PC-9 (cell line): ENCODE measurements around the gene FBXW7.

Source experiments
- CTCF ChIP-seq: fragments of 200-600 bp; sonication (generic); conservative IDR thresholded peaks from 2 replicates; pipeline ENCODE4 v1.6.1; 2017; ENCODE audit warnings: mixed run types, antibody characterized with exemption, mild to moderate bottlenecking, moderate library complexity
- EZH2 ChIP-seq: fragments of 200-600 bp; sonication (generic); IDR thresholded peaks from 2 replicates; pipeline ENCODE4 v1.8.0; 2017; ENCODE audit warnings: antibody characterized with exemption, low read depth

- TF ChIP-seq CTCF (no peak), EZH2 (no peak)
Measured at GRCh38 chr4:152290366-152290921, 245.4 kb downstream of the FBXW7 start.
